GM23338 (cell line): ENCODE results near the gene LRP4. TPM values are rescaled to one million over a fixed set of nuclear protein-coding genes. Genes with fewer than 3 reads are reported as not detected.

Experiments
- ATAC-seq: fragments of 200-7000 bp; cut with Tn5 transposase; 3 replicates; pipeline ENCODE4 v1.9.1; 2020
- DNase-seq: peaks from one replicate; pipeline ENCODE4 v3.0.0-alpha.2; 2015; ENCODE audit warnings: low spot score
- H2AFZ ChIP-seq: fragments of 200-600 bp; sonication (generic); 2 replicates; pipeline ENCODE4 v1.8.0; 2016; ENCODE audit warnings: antibody characterized with exemption, mild to moderate bottlenecking, moderate library complexity
- H3F3A ChIP-seq: fragments of 200-600 bp; sonication (generic); replicated peaks from 2 replicates; pipeline ENCODE4 v1.8.0; 2017; ENCODE audit warnings: antibody characterized with exemption, mixed run types, low read depth
- H3K27ac ChIP-seq: fragments of 200-600 bp; sonication (generic); 2 replicates; pipeline ENCODE4 v1.6.1; 2016; ENCODE audit warnings: low read depth
- H3K27me3 ChIP-seq: fragments of 200-600 bp; sonication (generic); 2 replicates; pipeline ENCODE4 v1.8.0; 2016; ENCODE audit warnings: mild to moderate bottlenecking, mixed run types, moderate library complexity; ENCODE audit not compliant: insufficient read depth
- H3K36me3 ChIP-seq: fragments of 200-600 bp; sonication (generic); 2 replicates; pipeline ENCODE4 v1.8.0; 2016; ENCODE audit warnings: mild to moderate bottlenecking; ENCODE audit not compliant: insufficient read depth
- H3K4me1 ChIP-seq: fragments of 200-600 bp; sonication (generic); 2 replicates; pipeline ENCODE4 v1.8.0; 2016; ENCODE audit warnings: mild to moderate bottlenecking, moderate library complexity; ENCODE audit not compliant: insufficient read depth
- H3K4me2 ChIP-seq: fragments of 200-600 bp; sonication (generic); 2 replicates; pipeline ENCODE4 v1.7.1; 2017; ENCODE audit warnings: mixed run types
- H3K4me3 ChIP-seq: fragments of 200-600 bp; sonication (generic); 2 replicates; pipeline ENCODE4 v1.6.1; 2016; ENCODE audit warnings: mixed run types
- H3K79me2 ChIP-seq: fragments of 200-600 bp; sonication (generic); replicated peaks from 2 replicates; pipeline ENCODE4 v1.8.0; 2017; ENCODE audit warnings: mild to moderate bottlenecking; ENCODE audit not compliant: insufficient read depth
- H3K9me2 ChIP-seq: fragments of 200-600 bp; sonication (generic); 2 replicates; pipeline ENCODE4 v1.8.0; 2017; ENCODE audit not compliant: insufficient read depth
- H4K20me1 ChIP-seq: fragments of 200-600 bp; sonication (generic); replicated peaks from 2 replicates; pipeline ENCODE4 v1.8.0; 2017; ENCODE audit warnings: mild to moderate bottlenecking; ENCODE audit not compliant: insufficient read depth
- H3K27ac Mint-ChIP-seq: 2 replicates; pipeline ENCODE4 v1.8.0; 2020; ENCODE audit warnings: inconsistent platforms, mild to moderate bottlenecking, moderate library complexity, mixed read lengths
- H3K27me3 Mint-ChIP-seq: 3 replicates; pipeline ENCODE4 v1.8.0; 2022; ENCODE audit warnings: low read depth, mild to moderate bottlenecking, moderate library complexity, mixed read lengths, inconsistent platforms; ENCODE audit not compliant: insufficient read depth, poor library complexity
- H3K36me3 Mint-ChIP-seq: 3 replicates; pipeline ENCODE4 v1.8.0; 2021; ENCODE audit warnings: low read depth, mild to moderate bottlenecking, inconsistent platforms, moderate library complexity, mixed read lengths
- H3K4me1 Mint-ChIP-seq: 3 replicates; pipeline ENCODE4 v1.8.0; 2020; ENCODE audit warnings: mild to moderate bottlenecking, inconsistent platforms, mixed read lengths
- H3K4me3 Mint-ChIP-seq: 3 replicates; pipeline ENCODE4 v1.8.0; 2021; ENCODE audit warnings: moderate library complexity, mild to moderate bottlenecking, inconsistent platforms, mixed read lengths
- H3K9me3 Mint-ChIP-seq: 3 replicates; pipeline ENCODE4 v1.8.0; 2020; ENCODE audit warnings: moderate library complexity, mild to moderate bottlenecking, inconsistent platforms, mixed read lengths
- CREB1 ChIP-seq: fragments of 250-450 bp; sonication (Bioruptor Pico); IDR thresholded peaks from 2 replicates; pipeline ENCODE4 v1.5.0; 2020; ENCODE audit warnings: low read depth, mild to moderate bottlenecking, moderate library complexity
- CTCF ChIP-seq, 2 experiments: fragments of 200-600 bp in 1 of 2; sonication (generic) in 1 of 2; conservative IDR thresholded peaks; 2 replicates each; pipeline versions ENCODE4 v1.5.1 to v1.6.1; 2016 to 2017; ENCODE audit warnings: antibody characterized with exemption in 2 of 2, low read depth in 2 of 2, mild to moderate bottlenecking in 2 of 2, moderate library complexity in 1 of 2
- ETS1 ChIP-seq: IDR thresholded peaks from 2 replicates; pipeline ENCODE4 v1.6.1; 2016; ENCODE audit warnings: antibody characterized with exemption
- JUNB ChIP-seq: IDR thresholded peaks from one replicate; pipeline ENCODE4 v1.6.1; 2016; ENCODE audit warnings: antibody characterized with exemption; ENCODE audit not compliant: unreplicated experiment
- NANOG ChIP-seq: IDR thresholded peaks from 2 replicates; pipeline ENCODE4 v1.6.1; 2016; ENCODE audit warnings: antibody characterized with exemption, borderline replicate concordance
- STAT1 ChIP-seq: IDR thresholded peaks from one replicate; pipeline ENCODE4 v1.6.1; 2016; ENCODE audit warnings: antibody characterized with exemption; ENCODE audit not compliant: unreplicated experiment
- polyA plus RNA-seq: library from polyadenylated mRNA; unstranded; fragments of >200 nt; fragmentation: Nextera tagmentation; extraction: Ambion mirVana; gene quantifications from 2 replicates; pipeline ENCODE4 v1.2.1, GENCODE V29; 2016
- total RNA-seq: library from RNA; depleted of rRNA; stranded (reverse); fragments of >200 nt; shearing (Covaris generic); gene quantifications from 2 replicates; pipeline ENCODE4 v1.2.3, GENCODE V29; 2014
- TF ChIP-seq, protein P1 (sequence below): IDR thresholded peaks from one replicate; pipeline ENCODE4 v1.6.1; 2018; ENCODE audit warnings: antibody characterized with exemption; ENCODE audit not compliant: unreplicated experiment

LRP4 gene
- total and polyA plus RNA-seq, 2 experiments from 2014 or later: 6.0 to 18.4 TPM

- TF ChIP-seq CTCF (conservative IDR thresholded peaks at IDR 0.05; ENCODE audit: low read depth in 2 of 2): no peak
- no peak for TF ChIP-seq CREB1
Measured at GRCh38 chr11:46838501-46838900, 79.8 kb downstream of the LRP4 start (continued).

DNA sequence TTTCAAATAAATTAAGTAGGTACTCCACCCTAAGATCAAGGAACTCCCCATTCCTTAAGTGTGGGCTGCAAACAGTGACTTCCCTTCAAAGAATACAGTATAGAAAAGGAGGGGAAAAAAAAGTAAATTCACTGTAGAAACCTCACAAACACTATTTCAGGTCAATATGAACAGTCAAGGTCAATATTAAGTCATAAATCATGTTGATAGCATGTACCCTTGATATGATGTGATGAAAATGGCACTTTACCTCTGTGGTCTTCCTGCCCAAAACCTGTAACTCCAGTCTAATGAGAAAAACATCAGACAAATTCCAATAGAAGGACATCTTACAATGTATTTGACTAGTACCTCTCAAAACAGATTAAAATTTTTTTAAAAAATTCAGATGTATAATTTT lies 80.5 kb downstream of the LRP4 start:
- H3K4me1 Mint-ChIP-seq: peaks cover 30% of the 10 kb centered on the region
- H4K20me1 ChIP-seq: peaks cover 47% of the 10 kb centered on the region
- no peaks in the 10 kb centered on the region for H3K36me3 ChIP-seq
- no peaks in the 10 kb centered on the region for H3K27me3 Mint-ChIP-seq
- H3K27ac Mint-ChIP-seq: no peak overlapping the region
- H3K9me2 ChIP-seq: no peaks in the 10 kb centered on the region
- DNase-seq (no peak), ATAC-seq (no peak)
- no peak overlapping the region for H3K4me2 ChIP-seq
- no peak overlapping the region for H2AFZ ChIP-seq
- no peaks in the 10 kb centered on the region; the same call in 1 of the 3 replicates for H3K36me3 Mint-ChIP-seq
- H3K4me3 ChIP-seq: no peak overlapping the region
- TF ChIP-seq JUNB (no peak), ETS1 (no peak), NANOG (no peak), STAT1 (no peak)
- TF ChIP-seq, protein P1, sequence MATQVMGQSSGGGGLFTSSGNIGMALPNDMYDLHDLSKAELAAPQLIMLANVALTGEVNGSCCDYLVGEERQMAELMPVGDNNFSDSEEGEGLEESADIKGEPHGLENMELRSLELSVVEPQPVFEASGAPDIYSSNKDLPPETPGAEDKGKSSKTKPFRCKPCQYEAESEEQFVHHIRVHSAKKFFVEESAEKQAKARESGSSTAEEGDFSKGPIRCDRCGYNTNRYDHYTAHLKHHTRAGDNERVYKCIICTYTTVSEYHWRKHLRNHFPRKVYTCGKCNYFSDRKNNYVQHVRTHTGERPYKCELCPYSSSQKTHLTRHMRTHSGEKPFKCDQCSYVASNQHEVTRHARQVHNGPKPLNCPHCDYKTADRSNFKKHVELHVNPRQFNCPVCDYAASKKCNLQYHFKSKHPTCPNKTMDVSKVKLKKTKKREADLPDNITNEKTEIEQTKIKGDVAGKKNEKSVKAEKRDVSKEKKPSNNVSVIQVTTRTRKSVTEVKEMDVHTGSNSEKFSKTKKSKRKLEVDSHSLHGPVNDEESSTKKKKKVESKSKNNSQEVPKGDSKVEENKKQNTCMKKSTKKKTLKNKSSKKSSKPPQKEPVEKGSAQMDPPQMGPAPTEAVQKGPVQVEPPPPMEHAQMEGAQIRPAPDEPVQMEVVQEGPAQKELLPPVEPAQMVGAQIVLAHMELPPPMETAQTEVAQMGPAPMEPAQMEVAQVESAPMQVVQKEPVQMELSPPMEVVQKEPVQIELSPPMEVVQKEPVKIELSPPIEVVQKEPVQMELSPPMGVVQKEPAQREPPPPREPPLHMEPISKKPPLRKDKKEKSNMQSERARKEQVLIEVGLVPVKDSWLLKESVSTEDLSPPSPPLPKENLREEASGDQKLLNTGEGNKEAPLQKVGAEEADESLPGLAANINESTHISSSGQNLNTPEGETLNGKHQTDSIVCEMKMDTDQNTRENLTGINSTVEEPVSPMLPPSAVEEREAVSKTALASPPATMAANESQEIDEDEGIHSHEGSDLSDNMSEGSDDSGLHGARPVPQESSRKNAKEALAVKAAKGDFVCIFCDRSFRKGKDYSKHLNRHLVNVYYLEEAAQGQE: no peak
- no peaks in the 10 kb centered on the region for H3K9me3 Mint-ChIP-seq
- H3K27ac ChIP-seq: no peak overlapping the region
- H3K79me2 ChIP-seq: peaks cover 100% of the 10 kb centered on the region
- no peak overlapping the region for H3K4me3 Mint-ChIP-seq
- H3F3A ChIP-seq: no peaks in the 10 kb centered on the region
- H3K4me1 ChIP-seq: peaks cover 29% of the 10 kb centered on the region
- no peaks in the 10 kb centered on the region for H3K27me3 ChIP-seq

GRCh38 chr11:46836870-46837269 lies 81.5 kb downstream of the LRP4 start:
- no peaks in the 10 kb centered on the region for H3K36me3 ChIP-seq
- ATAC-seq: no peak
- no peaks in the 10 kb centered on the region for H3K27me3 ChIP-seq
- peak overlapping the region; percentile 14; the same call in 1 of the 2 replicates for H3K27ac ChIP-seq
- Mint-ChIP-seq H3K4me3 (no peak overlapping the region), H3K9me3 (no peaks in the 10 kb centered on the region), H3K27me3 (no peaks in the 10 kb centered on the region), H3K36me3 (no peaks in the 10 kb centered on the region; the same call in 1 of the 3 replicates), H3K4me1 (peaks cover 25% of the 10 kb centered on the region), H3K27ac (no peak overlapping the region)
- TF ChIP-seq JUNB: no peak
- H4K20me1 ChIP-seq: peaks cover 47% of the 10 kb centered on the region
- H3K9me2 ChIP-seq: no peaks in the 10 kb centered on the region
- no peak overlapping the region for H3K4me2 ChIP-seq
- H3K4me3 ChIP-seq: no peak overlapping the region
- no peaks in the 10 kb centered on the region for H3F3A ChIP-seq
- H3K4me1 ChIP-seq: peaks cover 22% of the 10 kb centered on the region
- peaks cover 100% of the 10 kb centered on the region for H3K79me2 ChIP-seq
- no peak overlapping the region for H2AFZ ChIP-seq
- no peak for DNase-seq
